Measurements from ENCODE around the gene FBXO42.

- no peak for TF ChIP-seq CTCF (IDR thresholded peaks at IDR 0.05; ENCODE audit: low read length)
- TF ChIP-seq EZH2 (IDR thresholded peaks at IDR 0.05; ENCODE audit: borderline replicate concordance, low read length): no peak
Observed at GRCh38 chr1:16236511-16237342, 115.6 kb downstream of the FBXO42 start, which contains the start of gene CPLANE2.

Data from OCI-LY1 (cell line).